Gastroesophageal sphincter (tissue), 3 donors: Measurements from ENCODE around the gene ENTPD7.

Source experiments
- EP300 ChIP-seq: sonication (generic); formaldehyde crosslinking; IDR thresholded peaks from one replicate; pipeline ENCODE4 v1.6.1; 2017; ENCODE audit warnings: antibody characterized with exemption, mild to moderate bottlenecking
- POLR2A ChIP-seq, 2 donors: fragments of 450-650 bp; IDR thresholded peaks; one replicate each; pipeline ENCODE4 v1.6.1; 2017; ENCODE audit warnings: antibody characterized with exemption in 2 of 2, mild to moderate bottlenecking in 2 of 2, moderate library complexity in 1 of 2
- TF ChIP-seq, protein P1 (sequence below), 4 experiments: fragments of 200-600 bp in 2 of 4; fragments of 450-650 bp in 2 of 4; sonication (generic) in 1 of 4; IDR thresholded peaks; one replicate each; pipeline ENCODE4 v1.5.1; 2017 to 2019; ENCODE audit warnings: antibody characterized with exemption in 4 of 4, mild to moderate bottlenecking in 2 of 4, moderate library complexity in 2 of 4

DNA sequence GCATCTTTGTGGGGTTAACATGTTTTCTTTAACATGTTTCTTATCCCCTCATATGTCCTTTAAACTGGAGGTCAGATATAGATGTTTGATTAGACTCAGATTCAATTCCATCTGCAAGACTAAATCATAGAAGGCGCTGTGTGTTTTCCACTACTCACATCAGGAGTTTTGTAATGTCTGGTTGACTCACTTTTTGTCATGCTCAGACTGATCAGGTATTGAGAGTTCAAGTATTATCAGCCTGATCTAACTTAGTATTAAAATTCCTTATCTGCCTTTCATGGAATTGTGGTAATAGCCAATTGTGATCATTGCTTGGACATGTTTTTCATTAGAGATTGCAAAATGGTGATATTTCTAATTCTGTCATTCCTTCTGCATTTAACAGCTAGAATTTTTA, 30.2 kb downstream of the ENTPD7 start:
- TF ChIP-seq, protein P1, sequence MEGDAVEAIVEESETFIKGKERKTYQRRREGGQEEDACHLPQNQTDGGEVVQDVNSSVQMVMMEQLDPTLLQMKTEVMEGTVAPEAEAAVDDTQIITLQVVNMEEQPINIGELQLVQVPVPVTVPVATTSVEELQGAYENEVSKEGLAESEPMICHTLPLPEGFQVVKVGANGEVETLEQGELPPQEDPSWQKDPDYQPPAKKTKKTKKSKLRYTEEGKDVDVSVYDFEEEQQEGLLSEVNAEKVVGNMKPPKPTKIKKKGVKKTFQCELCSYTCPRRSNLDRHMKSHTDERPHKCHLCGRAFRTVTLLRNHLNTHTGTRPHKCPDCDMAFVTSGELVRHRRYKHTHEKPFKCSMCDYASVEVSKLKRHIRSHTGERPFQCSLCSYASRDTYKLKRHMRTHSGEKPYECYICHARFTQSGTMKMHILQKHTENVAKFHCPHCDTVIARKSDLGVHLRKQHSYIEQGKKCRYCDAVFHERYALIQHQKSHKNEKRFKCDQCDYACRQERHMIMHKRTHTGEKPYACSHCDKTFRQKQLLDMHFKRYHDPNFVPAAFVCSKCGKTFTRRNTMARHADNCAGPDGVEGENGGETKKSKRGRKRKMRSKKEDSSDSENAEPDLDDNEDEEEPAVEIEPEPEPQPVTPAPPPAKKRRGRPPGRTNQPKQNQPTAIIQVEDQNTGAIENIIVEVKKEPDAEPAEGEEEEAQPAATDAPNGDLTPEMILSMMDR (IDR thresholded peaks at IDR 0.05): no peak
- TF ChIP-seq EP300: no peak
- TF ChIP-seq POLR2A (IDR thresholded peaks at IDR 0.05): no peak
